HEK293 (cell line): ENCODE measurements around the gene LASP1.
A peak's percentile ranks its signal among the peaks of the same experiment; 100 is the strongest.

Source experiments
- KLF10 ChIP-seq: fragments of 450-650 bp; IDR thresholded peaks from 2 replicates; pipeline ENCODE4 v1.5.1; 2018; ENCODE audit warnings: missing biosample characterization, mild to moderate bottlenecking, missing genetic modification characterization
- KLF16 ChIP-seq: fragments of 450-650 bp; formaldehyde crosslinking; IDR thresholded peaks from 2 replicates; pipeline ENCODE4 v1.5.1; 2017; ENCODE audit warnings: missing biosample characterization, missing genetic modification characterization
- ZBTB6 ChIP-seq: fragments of 450-650 bp; formaldehyde crosslinking; IDR thresholded peaks from 2 replicates; pipeline ENCODE4 v1.5.1; 2017; ENCODE audit warnings: missing biosample characterization, missing genetic modification characterization
- ZFP37 ChIP-seq: fragments of 450-650 bp; formaldehyde crosslinking; IDR thresholded peaks from 2 replicates; pipeline ENCODE4 v1.5.1; 2016; ENCODE audit warnings: missing biosample characterization, missing genetic modification characterization
- ZFP69B ChIP-seq: fragments of 450-650 bp; formaldehyde crosslinking; IDR thresholded peaks from 2 replicates; pipeline ENCODE4 v1.5.1; 2016; ENCODE audit warnings: missing biosample characterization, missing genetic modification characterization
- ZNF112 ChIP-seq: fragments of 450-650 bp; formaldehyde crosslinking; IDR thresholded peaks from 2 replicates; pipeline ENCODE4 v1.5.0; 2017; ENCODE audit warnings: missing biosample characterization, missing genetic modification characterization
- ZNF114 ChIP-seq: fragments of 450-650 bp; formaldehyde crosslinking; IDR thresholded peaks from 2 replicates; pipeline ENCODE4 v1.5.0; 2017; ENCODE audit warnings: missing biosample characterization, missing genetic modification characterization
- ZNF155 ChIP-seq: fragments of 450-650 bp; formaldehyde crosslinking; IDR thresholded peaks from 2 replicates; pipeline ENCODE4 v1.5.1; 2016; ENCODE audit warnings: missing biosample characterization, missing genetic modification characterization
- ZNF2 ChIP-seq: fragments of 450-650 bp; formaldehyde crosslinking; IDR thresholded peaks from 2 replicates; pipeline ENCODE4 v1.5.1; 2016; ENCODE audit warnings: missing biosample characterization, missing genetic modification characterization
- ZNF24 ChIP-seq: fragments of 450-650 bp; formaldehyde crosslinking; IDR thresholded peaks from 2 replicates; pipeline ENCODE4 v1.5.1; 2016; ENCODE audit warnings: missing biosample characterization, missing genetic modification characterization
- ZNF292 ChIP-seq: fragments of 450-650 bp; formaldehyde crosslinking; IDR thresholded peaks from 2 replicates; pipeline ENCODE4 v1.5.1; 2016; ENCODE audit warnings: low read depth, missing biosample characterization, missing genetic modification characterization, borderline replicate concordance
- ZNF394 ChIP-seq: fragments of 450-650 bp; formaldehyde crosslinking; IDR thresholded peaks from 2 replicates; pipeline ENCODE4 v1.5.1; 2016; ENCODE audit warnings: missing biosample characterization, missing genetic modification characterization, mild to moderate bottlenecking, moderate library complexity, borderline replicate concordance
- ZNF513 ChIP-seq: fragments of 450-650 bp; IDR thresholded peaks from 2 replicates; pipeline ENCODE4 v1.5.1; 2018; ENCODE audit warnings: missing biosample characterization, missing genetic modification characterization
- ZNF560 ChIP-seq: fragments of 450-650 bp; formaldehyde crosslinking; IDR thresholded peaks from 2 replicates; pipeline ENCODE4 v1.5.1; 2017; ENCODE audit warnings: missing biosample characterization, missing genetic modification characterization, borderline replicate concordance
- ZNF670 ChIP-seq: fragments of 450-650 bp; formaldehyde crosslinking; IDR thresholded peaks from 2 replicates; pipeline ENCODE4 v1.5.1; 2016; ENCODE audit warnings: missing biosample characterization, missing genetic modification characterization, low read depth
- ZNF768 ChIP-seq: fragments of 450-650 bp; formaldehyde crosslinking; IDR thresholded peaks from 2 replicates; pipeline ENCODE4 v1.5.1; 2018; ENCODE audit warnings: missing biosample characterization, mild to moderate bottlenecking, missing genetic modification characterization
- ZNF843 ChIP-seq: fragments of 450-650 bp; formaldehyde crosslinking; IDR thresholded peaks from 2 replicates; pipeline ENCODE4 v1.5.1; 2016; ENCODE audit warnings: missing biosample characterization, missing genetic modification characterization
- TF ChIP-seq, protein P1 (sequence below): fragments of 450-650 bp; formaldehyde crosslinking; IDR thresholded peaks from 2 replicates; pipeline ENCODE4 v1.5.1; 2016; ENCODE audit warnings: missing biosample characterization, missing genetic modification characterization, borderline replicate concordance
- TF ChIP-seq, protein P2 (sequence below): fragments of 450-650 bp; formaldehyde crosslinking; IDR thresholded peaks from 2 replicates; pipeline ENCODE4 v1.5.1; 2016; ENCODE audit warnings: missing biosample characterization, missing genetic modification characterization
- TF ChIP-seq, protein P3 (sequence below): fragments of 450-650 bp; formaldehyde crosslinking; IDR thresholded peaks from 2 replicates; pipeline ENCODE4 v1.5.1; 2016; ENCODE audit warnings: missing biosample characterization, missing genetic modification characterization
- TF ChIP-seq, protein P4 (sequence below): fragments of 450-650 bp; formaldehyde crosslinking; IDR thresholded peaks from 2 replicates; pipeline ENCODE4 v1.5.1; 2016; ENCODE audit warnings: missing biosample characterization, missing genetic modification characterization

Gene LASP1

GRCh38 chr17:38867179-38867967, 2.5 kb upstream of the LASP1 start (continued):
- TF ChIP-seq ZNF155 (tag by site-specific recombination) = no peak
- no peak for TF ChIP-seq ZNF292 (tag by site-specific recombination)
- 0 out of 2 replicates have a peak, but pooled peaks have one; percentile 30 for TF ChIP-seq ZNF513 (tag by site-specific recombination)
- TF ChIP-seq, protein P1, sequence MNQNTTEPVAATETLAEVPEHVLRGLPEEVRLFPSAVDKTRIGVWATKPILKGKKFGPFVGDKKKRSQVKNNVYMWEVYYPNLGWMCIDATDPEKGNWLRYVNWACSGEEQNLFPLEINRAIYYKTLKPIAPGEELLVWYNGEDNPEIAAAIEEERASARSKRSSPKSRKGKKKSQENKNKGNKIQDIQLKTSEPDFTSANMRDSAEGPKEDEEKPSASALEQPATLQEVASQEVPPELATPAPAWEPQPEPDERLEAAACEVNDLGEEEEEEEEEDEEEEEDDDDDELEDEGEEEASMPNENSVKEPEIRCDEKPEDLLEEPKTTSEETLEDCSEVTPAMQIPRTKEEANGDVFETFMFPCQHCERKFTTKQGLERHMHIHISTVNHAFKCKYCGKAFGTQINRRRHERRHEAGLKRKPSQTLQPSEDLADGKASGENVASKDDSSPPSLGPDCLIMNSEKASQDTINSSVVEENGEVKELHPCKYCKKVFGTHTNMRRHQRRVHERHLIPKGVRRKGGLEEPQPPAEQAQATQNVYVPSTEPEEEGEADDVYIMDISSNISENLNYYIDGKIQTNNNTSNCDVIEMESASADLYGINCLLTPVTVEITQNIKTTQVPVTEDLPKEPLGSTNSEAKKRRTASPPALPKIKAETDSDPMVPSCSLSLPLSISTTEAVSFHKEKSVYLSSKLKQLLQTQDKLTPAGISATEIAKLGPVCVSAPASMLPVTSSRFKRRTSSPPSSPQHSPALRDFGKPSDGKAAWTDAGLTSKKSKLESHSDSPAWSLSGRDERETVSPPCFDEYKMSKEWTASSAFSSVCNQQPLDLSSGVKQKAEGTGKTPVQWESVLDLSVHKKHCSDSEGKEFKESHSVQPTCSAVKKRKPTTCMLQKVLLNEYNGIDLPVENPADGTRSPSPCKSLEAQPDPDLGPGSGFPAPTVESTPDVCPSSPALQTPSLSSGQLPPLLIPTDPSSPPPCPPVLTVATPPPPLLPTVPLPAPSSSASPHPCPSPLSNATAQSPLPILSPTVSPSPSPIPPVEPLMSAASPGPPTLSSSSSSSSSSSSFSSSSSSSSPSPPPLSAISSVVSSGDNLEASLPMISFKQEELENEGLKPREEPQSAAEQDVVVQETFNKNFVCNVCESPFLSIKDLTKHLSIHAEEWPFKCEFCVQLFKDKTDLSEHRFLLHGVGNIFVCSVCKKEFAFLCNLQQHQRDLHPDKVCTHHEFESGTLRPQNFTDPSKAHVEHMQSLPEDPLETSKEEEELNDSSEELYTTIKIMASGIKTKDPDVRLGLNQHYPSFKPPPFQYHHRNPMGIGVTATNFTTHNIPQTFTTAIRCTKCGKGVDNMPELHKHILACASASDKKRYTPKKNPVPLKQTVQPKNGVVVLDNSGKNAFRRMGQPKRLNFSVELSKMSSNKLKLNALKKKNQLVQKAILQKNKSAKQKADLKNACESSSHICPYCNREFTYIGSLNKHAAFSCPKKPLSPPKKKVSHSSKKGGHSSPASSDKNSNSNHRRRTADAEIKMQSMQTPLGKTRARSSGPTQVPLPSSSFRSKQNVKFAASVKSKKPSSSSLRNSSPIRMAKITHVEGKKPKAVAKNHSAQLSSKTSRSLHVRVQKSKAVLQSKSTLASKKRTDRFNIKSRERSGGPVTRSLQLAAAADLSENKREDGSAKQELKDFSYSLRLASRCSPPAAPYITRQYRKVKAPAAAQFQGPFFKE (tag by site-specific recombination) = no peak
- TF ChIP-seq, protein P2, sequence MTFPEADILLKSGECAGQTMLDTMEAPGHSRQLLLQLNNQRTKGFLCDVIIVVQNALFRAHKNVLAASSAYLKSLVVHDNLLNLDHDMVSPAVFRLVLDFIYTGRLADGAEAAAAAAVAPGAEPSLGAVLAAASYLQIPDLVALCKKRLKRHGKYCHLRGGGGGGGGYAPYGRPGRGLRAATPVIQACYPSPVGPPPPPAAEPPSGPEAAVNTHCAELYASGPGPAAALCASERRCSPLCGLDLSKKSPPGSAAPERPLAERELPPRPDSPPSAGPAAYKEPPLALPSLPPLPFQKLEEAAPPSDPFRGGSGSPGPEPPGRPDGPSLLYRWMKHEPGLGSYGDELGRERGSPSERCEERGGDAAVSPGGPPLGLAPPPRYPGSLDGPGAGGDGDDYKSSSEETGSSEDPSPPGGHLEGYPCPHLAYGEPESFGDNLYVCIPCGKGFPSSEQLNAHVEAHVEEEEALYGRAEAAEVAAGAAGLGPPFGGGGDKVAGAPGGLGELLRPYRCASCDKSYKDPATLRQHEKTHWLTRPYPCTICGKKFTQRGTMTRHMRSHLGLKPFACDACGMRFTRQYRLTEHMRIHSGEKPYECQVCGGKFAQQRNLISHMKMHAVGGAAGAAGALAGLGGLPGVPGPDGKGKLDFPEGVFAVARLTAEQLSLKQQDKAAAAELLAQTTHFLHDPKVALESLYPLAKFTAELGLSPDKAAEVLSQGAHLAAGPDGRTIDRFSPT (tag by site-specific recombination) = no peak
- no peak for TF ChIP-seq ZNF560 (tag by site-specific recombination)
- TF ChIP-seq ZNF670 = no peak
- TF ChIP-seq, protein P3, sequence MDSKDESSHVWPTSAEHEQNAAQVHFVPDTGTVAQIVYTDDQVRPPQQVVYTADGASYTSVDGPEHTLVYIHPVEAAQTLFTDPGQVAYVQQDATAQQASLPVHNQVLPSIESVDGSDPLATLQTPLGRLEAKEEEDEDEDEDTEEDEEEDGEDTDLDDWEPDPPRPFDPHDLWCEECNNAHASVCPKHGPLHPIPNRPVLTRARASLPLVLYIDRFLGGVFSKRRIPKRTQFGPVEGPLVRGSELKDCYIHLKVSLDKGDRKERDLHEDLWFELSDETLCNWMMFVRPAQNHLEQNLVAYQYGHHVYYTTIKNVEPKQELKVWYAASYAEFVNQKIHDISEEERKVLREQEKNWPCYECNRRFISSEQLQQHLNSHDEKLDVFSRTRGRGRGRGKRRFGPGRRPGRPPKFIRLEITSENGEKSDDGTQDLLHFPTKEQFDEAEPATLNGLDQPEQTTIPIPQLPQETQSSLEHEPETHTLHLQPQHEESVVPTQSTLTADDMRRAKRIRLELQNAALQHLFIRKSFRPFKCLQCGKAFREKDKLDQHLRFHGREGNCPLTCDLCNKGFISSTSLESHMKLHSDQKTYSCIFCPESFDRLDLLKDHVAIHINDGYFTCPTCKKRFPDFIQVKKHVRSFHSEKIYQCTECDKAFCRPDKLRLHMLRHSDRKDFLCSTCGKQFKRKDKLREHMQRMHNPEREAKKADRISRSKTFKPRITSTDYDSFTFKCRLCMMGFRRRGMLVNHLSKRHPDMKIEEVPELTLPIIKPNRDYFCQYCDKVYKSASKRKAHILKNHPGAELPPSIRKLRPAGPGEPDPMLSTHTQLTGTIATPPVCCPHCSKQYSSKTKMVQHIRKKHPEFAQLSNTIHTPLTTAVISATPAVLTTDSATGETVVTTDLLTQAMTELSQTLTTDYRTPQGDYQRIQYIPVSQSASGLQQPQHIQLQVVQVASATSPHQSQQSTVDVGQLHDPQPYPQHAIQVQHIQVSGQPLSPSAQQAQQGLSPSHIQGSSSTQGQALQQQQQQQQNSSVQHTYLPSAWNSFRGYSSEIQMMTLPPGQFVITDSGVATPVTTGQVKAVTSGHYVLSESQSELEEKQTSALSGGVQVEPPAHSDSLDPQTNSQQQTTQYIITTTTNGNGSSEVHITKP (tag by site-specific recombination) = 0 out of 2 replicates have a peak, but pooled peaks have one; percentile 17
- TF ChIP-seq ZBTB6 (tag by site-specific recombination) = no peak; the same call in 1 of the 2 replicates
- 0 out of 2 replicates have a peak, but pooled peaks have one; percentile 58 for TF ChIP-seq ZFP37 (tag by site-specific recombination)
- TF ChIP-seq KLF16 (tag by site-specific recombination) = no peak
- peak; percentile 66 for TF ChIP-seq KLF10 (tag by site-specific recombination)
- TF ChIP-seq ZFP69B = no peak
- peak; percentile 67; the same call in 1 of the 2 replicates for TF ChIP-seq ZNF24 (tag by site-specific recombination)
- TF ChIP-seq ZNF112 (tag by site-specific recombination) = no peak
- TF ChIP-seq ZNF843 (tag by site-specific recombination) = no peak
- TF ChIP-seq ZNF2 (tag by site-specific recombination) = peak; percentile 50; the same call in 1 of the 2 replicates
- TF ChIP-seq ZNF114 (tag by site-specific recombination) = no peak
- TF ChIP-seq ZNF768 (tag by site-specific recombination) = 0 out of 2 replicates have a peak, but pooled peaks have one; percentile 8
- TF ChIP-seq, protein P4, sequence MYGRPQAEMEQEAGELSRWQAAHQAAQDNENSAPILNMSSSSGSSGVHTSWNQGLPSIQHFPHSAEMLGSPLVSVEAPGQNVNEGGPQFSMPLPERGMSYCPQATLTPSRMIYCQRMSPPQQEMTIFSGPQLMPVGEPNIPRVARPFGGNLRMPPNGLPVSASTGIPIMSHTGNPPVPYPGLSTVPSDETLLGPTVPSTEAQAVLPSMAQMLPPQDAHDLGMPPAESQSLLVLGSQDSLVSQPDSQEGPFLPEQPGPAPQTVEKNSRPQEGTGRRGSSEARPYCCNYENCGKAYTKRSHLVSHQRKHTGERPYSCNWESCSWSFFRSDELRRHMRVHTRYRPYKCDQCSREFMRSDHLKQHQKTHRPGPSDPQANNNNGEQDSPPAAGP (tag by site-specific recombination) = peak; percentile 62
- TF ChIP-seq ZNF394 (tag by site-specific recombination) = peak; percentile 68
